ENCODE data around the gene ZNF652.

Gene ZNF652

GRCh38 chr17:49318435-49318965, 43.5 kb downstream of the ZNF652 start:
- TF ChIP-seq CTCF (IDR thresholded peaks at IDR 0.05), result no peak
- peaks cover 32 to 36% of the 10 kb centered on the region in 2 experiments for H3K4me1 ChIP-seq (ENCODE audit: control insufficient read depth in 1 of 2, insufficient read depth in 1 of 2, low read depth in 1 of 2, low read length in 1 of 2)
- no peaks in the 10 kb centered on the region for H3K27me3 ChIP-seq
- peaks cover 7% of the 10 kb centered on the region for H3K36me3 ChIP-seq
- peak overlapping the region; percentile 89 for H3K27ac ChIP-seq
- H3K4me3 ChIP-seq (ENCODE audit: low read depth in 1 of 2, low read length in 1 of 2), result no peak overlapping the region
- no peaks in the 10 kb centered on the region for H3K9me3 ChIP-seq

- no peak for TF ChIP-seq CTCF (IDR thresholded peaks at IDR 0.05)
- no peaks in the 10 kb centered on the region for H3K9me3 ChIP-seq
- no peaks in the 10 kb centered on the region for H3K27me3 ChIP-seq
- H3K36me3 ChIP-seq, result peaks cover 14% of the 10 kb centered on the region
- peak overlapping the region; percentile 35 to 44 for H3K4me3 ChIP-seq (ENCODE audit: low read depth in 1 of 2, low read length in 1 of 2)
- peaks cover 26 to 28% of the 10 kb centered on the region in 2 experiments for H3K4me1 ChIP-seq (ENCODE audit: control insufficient read depth in 1 of 2, insufficient read depth in 1 of 2, low read depth in 1 of 2, low read length in 1 of 2)
- H3K27ac ChIP-seq, result peak overlapping the region; percentile 89
Observed at GRCh38 chr17:49316889-49317675, 45.0 kb downstream of the ZNF652 start.

GRCh38 chr17:49316258-49316570, 45.8 kb downstream of the ZNF652 start:
- Histone ChIP-seq H3K36me3 (peaks cover 22% of the 10 kb centered on the region), H3K27ac (peak overlapping the region; percentile 89)
- no peak for TF ChIP-seq CTCF (IDR thresholded peaks at IDR 0.05)

GRCh38 chr17:49315551-49316257, 46.3 kb downstream of the ZNF652 start:
- H3K4me1 ChIP-seq (ENCODE audit: control insufficient read depth in 1 of 2, insufficient read depth in 1 of 2, low read depth in 1 of 2, low read length in 1 of 2), result peaks cover 26 to 28% of the 10 kb centered on the region in 2 experiments

More at GRCh38 chr17:49316258-49316570, 45.8 kb downstream of the ZNF652 start:
- Histone ChIP-seq H3K9me3 (no peaks in the 10 kb centered on the region), H3K4me1 (ENCODE audit: control insufficient read depth in 1 of 2, insufficient read depth in 1 of 2, low read depth in 1 of 2, low read length in 1 of 2) (peaks cover 26 to 28% of the 10 kb centered on the region in 2 experiments), H3K4me3 (ENCODE audit: low read depth in 1 of 2, low read length in 1 of 2) (peak overlapping the region in 1 of 2 experiments; percentile 44), H3K27me3 (no peaks in the 10 kb centered on the region)

GRCh38 chr17:49312722-49313121, 49.3 kb downstream of the ZNF652 start:
- no peaks in the 10 kb centered on the region for H3K27me3 ChIP-seq
- H3K4me1 ChIP-seq (ENCODE audit: control insufficient read depth in 1 of 2, insufficient read depth in 1 of 2, low read depth in 1 of 2, low read length in 1 of 2), result peaks cover 20 to 23% of the 10 kb centered on the region in 2 experiments
- H3K4me3 ChIP-seq (ENCODE audit: low read depth in 1 of 2, low read length in 1 of 2), result no peak overlapping the region
- H3K27ac ChIP-seq, result no peak overlapping the region
- peaks cover 45% of the 10 kb centered on the region for H3K36me3 ChIP-seq
- TF ChIP-seq CTCF (IDR thresholded peaks at IDR 0.05), result no peak
- no peaks in the 10 kb centered on the region for H3K9me3 ChIP-seq

More at GRCh38 chr17:49315551-49316257, 46.3 kb downstream of the ZNF652 start:
- TF ChIP-seq CTCF (IDR thresholded peaks at IDR 0.05), result no peak
- no peaks in the 10 kb centered on the region for H3K9me3 ChIP-seq
- H3K27me3 ChIP-seq, result no peaks in the 10 kb centered on the region
- H3K4me3 ChIP-seq (ENCODE audit: low read depth in 1 of 2, low read length in 1 of 2), result no peak overlapping the region
- peak overlapping the region; percentile 89 for H3K27ac ChIP-seq
- H3K36me3 ChIP-seq, result peaks cover 27% of the 10 kb centered on the region
